Measurements from ENCODE around the gene PHLDA3.

DNA sequence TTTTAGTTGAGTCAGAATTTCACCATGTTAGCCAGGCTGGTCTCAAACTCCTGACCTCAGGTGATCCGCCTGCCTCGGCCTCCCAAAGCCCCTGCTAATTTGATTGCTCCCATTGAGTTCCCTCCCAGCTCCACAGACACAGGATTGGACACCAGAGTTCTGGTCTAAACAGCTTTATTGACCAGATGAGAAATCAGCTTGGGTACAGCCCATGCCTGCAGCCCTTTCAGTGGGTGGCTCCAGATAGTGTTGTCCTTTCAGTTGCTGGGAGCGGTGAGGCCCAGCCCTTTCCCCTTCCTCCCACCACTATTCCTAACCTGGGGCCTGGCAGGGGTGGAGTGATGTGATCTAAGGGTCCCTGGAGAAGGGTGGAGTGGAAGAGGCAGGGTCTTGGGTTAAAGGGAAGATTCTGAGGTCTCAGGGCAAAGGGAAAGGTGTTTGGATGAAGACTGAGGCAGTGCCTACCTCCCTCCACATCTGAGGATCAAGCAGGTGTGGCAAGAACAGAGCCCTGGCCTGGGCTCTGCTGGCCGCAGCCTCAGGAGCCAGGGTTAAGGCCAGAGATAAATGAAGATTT, 14.5 kb upstream of the PHLDA3 start:
- TF ChIP-seq, protein P1, sequence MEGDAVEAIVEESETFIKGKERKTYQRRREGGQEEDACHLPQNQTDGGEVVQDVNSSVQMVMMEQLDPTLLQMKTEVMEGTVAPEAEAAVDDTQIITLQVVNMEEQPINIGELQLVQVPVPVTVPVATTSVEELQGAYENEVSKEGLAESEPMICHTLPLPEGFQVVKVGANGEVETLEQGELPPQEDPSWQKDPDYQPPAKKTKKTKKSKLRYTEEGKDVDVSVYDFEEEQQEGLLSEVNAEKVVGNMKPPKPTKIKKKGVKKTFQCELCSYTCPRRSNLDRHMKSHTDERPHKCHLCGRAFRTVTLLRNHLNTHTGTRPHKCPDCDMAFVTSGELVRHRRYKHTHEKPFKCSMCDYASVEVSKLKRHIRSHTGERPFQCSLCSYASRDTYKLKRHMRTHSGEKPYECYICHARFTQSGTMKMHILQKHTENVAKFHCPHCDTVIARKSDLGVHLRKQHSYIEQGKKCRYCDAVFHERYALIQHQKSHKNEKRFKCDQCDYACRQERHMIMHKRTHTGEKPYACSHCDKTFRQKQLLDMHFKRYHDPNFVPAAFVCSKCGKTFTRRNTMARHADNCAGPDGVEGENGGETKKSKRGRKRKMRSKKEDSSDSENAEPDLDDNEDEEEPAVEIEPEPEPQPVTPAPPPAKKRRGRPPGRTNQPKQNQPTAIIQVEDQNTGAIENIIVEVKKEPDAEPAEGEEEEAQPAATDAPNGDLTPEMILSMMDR (IDR thresholded peaks at IDR 0.05; ENCODE audit: low read depth, low read length, poor library complexity, severe bottlenecking), result no peak
- TF ChIP-seq EZH2phosphoT487 (IDR thresholded peaks at IDR 0.05; ENCODE audit: borderline replicate concordance, low read length), result no peak

Measured in DOHH2 (cell line).